Uterus (tissue), 2 donors: ENCODE data around the gene SKAP1.

ENCODE experiments used
- POLR2A ChIP-seq, 2 donors: fragments of 450-650 bp; IDR thresholded peaks; one replicate each; pipeline ENCODE4 v1.6.1; 2016; ENCODE audit warnings: antibody characterized with exemption in 2 of 2, mild to moderate bottlenecking in 1 of 2, moderate library complexity in 1 of 2
- TF ChIP-seq, protein P1 (sequence below), 4 experiments: fragments of 200-600 bp in 2 of 4; fragments of 450-650 bp in 2 of 4; sonication (generic) in 2 of 4; IDR thresholded peaks; one replicate each; pipeline ENCODE4 v1.5.1; 2016 to 2019; ENCODE audit warnings: antibody characterized with exemption in 4 of 4, mild to moderate bottlenecking in 2 of 4, moderate library complexity in 1 of 4

DNA sequence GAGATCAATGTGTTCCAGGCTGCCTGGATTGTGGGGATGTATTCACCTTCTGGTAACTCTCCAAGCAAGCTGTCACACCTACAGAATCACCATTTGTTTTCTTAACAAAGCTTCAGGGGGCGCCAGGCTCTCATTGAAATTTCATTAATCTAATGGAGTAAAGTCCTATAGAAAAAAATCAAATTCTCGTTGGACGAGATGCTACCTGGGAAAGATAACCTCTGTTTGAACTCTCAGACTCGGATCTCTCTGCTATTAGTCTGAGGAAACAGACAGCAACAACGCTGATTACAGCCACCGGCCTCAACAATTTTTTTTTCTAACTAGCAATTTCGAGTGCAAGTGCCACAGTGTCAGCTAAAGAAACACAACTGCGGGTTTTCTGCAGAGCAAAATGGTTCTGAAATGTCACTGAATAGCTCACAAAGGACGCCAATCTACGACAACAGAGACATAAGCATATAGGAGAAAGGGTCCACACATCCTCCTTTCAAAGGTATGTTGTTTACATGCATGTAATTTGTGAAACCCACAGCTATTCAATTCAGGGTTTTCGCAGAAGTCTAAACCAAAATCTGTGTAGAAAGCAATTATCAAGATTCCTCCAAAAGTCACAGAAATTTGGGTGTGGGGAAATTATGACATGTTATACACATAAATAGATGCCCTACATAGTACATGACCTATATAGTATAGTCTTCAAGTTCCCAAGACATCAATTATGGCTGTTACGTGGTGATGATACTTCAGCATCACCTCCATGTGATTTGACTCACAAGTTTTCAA, 135.8 kb downstream of the SKAP1 start:
- TF ChIP-seq, protein P1, sequence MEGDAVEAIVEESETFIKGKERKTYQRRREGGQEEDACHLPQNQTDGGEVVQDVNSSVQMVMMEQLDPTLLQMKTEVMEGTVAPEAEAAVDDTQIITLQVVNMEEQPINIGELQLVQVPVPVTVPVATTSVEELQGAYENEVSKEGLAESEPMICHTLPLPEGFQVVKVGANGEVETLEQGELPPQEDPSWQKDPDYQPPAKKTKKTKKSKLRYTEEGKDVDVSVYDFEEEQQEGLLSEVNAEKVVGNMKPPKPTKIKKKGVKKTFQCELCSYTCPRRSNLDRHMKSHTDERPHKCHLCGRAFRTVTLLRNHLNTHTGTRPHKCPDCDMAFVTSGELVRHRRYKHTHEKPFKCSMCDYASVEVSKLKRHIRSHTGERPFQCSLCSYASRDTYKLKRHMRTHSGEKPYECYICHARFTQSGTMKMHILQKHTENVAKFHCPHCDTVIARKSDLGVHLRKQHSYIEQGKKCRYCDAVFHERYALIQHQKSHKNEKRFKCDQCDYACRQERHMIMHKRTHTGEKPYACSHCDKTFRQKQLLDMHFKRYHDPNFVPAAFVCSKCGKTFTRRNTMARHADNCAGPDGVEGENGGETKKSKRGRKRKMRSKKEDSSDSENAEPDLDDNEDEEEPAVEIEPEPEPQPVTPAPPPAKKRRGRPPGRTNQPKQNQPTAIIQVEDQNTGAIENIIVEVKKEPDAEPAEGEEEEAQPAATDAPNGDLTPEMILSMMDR (IDR thresholded peaks at IDR 0.05): no peak
- TF ChIP-seq POLR2A (IDR thresholded peaks at IDR 0.05): no peak
